Measurements from ENCODE around the gene ITLN2. TPM values are rescaled to one million over a fixed set of nuclear protein-coding genes. Genes with fewer than 3 reads are reported as not detected.

The ITLN2 gene
- polyA plus RNA-seq, 1 of the 3 experiments (the other 2 are of a cell fraction) = not detected

- TF ChIP-seq ELF1 (IDR thresholded peaks at IDR 0.05) (no peak), NRF1 (IDR thresholded peaks at IDR 0.05; ENCODE audit: low read depth, low read length) (no peak), IRF3 (IDR thresholded peaks at IDR 0.05; ENCODE audit: low read depth, low read length) (no peak), MAX (IDR thresholded peaks at IDR 0.05; ENCODE audit: low read depth) (no peak), PBX3 (IDR thresholded peaks at IDR 0.05) (no peak), TCF12 (IDR thresholded peaks at IDR 0.05) (no peak), FOSL2 (IDR thresholded peaks at IDR 0.05; ENCODE audit: borderline replicate concordance, low read depth) (no peak), TAF1 (IDR thresholded peaks at IDR 0.05; ENCODE audit: borderline replicate concordance, low read depth, low read length) (no peak), MXI1 (IDR thresholded peaks at IDR 0.05; ENCODE audit: low read depth, low read length) (no peak), JUND (IDR thresholded peaks at IDR 0.05) (no peak), SMC3 (IDR thresholded peaks at IDR 0.05; ENCODE audit: low read depth, low read length) (no peak)
- Histone ChIP-seq H3K79me2 (ENCODE audit: insufficient read depth) (no peaks in the 10 kb centered on the region), H3K9me3 (no peaks in the 10 kb centered on the region), H3F3A (replicated peaks; ENCODE audit: insufficient read depth) (peaks cover 4% of the 10 kb centered on the region), H3K4me1 (ENCODE audit: control insufficient read depth in 1 of 2, insufficient read depth in 2 of 2, low read depth in 1 of 2, low read length in 1 of 2) (no peaks in the 10 kb centered on the region), H2AFZ (ENCODE audit: low read depth) (no peak overlapping the region), H3K27me3 (ENCODE audit: insufficient read depth) (peaks cover 46% of the 10 kb centered on the region; the same call in 1 of the 2 replicates), H4K20me1 (ENCODE audit: insufficient read depth) (no peaks in the 10 kb centered on the region), H3K27ac (ENCODE audit: low read depth in 2 of 2, low read length in 1 of 2) (no peak overlapping the region), H3K4me3 (ENCODE audit: low read depth in 2 of 2, low read length in 1 of 2) (no peak overlapping the region), H3K4me2 (no peak overlapping the region), H3K36me3 (replicated peaks in 1 of 2; ENCODE audit: control insufficient read depth in 1 of 2, insufficient read depth in 2 of 2, low read length in 1 of 2) (no peaks in the 10 kb centered on the region), H3K9ac (no peak overlapping the region), H3K9me2 (no peaks in the 10 kb centered on the region)
- WGBS (ENCODE audit: low lambda C conversion rate) = 53% methylated on average over 2 of the region's 2 CpGs
- ChIA-PET CTCF (interaction anchor here (1.2 to 1.3 kb wide), 2 partner anchors 15 to 21 kb away, joined by 3 to 5 read pairs; no protein-coding TSS in a partner anchor), POLR2A (no interaction called here)
- DNase-seq = no peak
Observed at GRCh38 chr1:160975026-160975425, 20.4 kb upstream of the ITLN2 start.

GRCh38 chr1:160973491-160973890 is 18.9 kb upstream of the ITLN2 start:
- H3K36me3 ChIP-seq (replicated peaks in 1 of 2; ENCODE audit: control insufficient read depth in 1 of 2, insufficient read depth in 2 of 2, low read length in 1 of 2) = no peaks in the 10 kb centered on the region
- H3K4me1 ChIP-seq (ENCODE audit: control insufficient read depth in 1 of 2, insufficient read depth in 2 of 2, low read depth in 1 of 2, low read length in 1 of 2) = no peaks in the 10 kb centered on the region
- H4K20me1 ChIP-seq (ENCODE audit: insufficient read depth) = no peaks in the 10 kb centered on the region
- no peak overlapping the region for H3K4me3 ChIP-seq (ENCODE audit: low read depth in 2 of 2, low read length in 1 of 2)
- peaks cover 42% of the 10 kb centered on the region; the same call in 1 of the 2 replicates for H3K27me3 ChIP-seq (ENCODE audit: insufficient read depth)
- H3K79me2 ChIP-seq (ENCODE audit: insufficient read depth) = no peaks in the 10 kb centered on the region
- ChIA-PET POLR2A (no interaction called here), CTCF (interaction anchor here (0.6 to 1.1 kb wide), 3 partner anchors 17 to 22 kb away, joined by 3 to 4 read pairs (median 3); partner anchors contain the start of gene ITLN2)
- 24% methylated on average over 4 of the region's 4 CpGs for WGBS (ENCODE audit: low lambda C conversion rate)
- no peaks in the 10 kb centered on the region for H3K9me2 ChIP-seq
- DNase-seq = no peak
- TF ChIP-seq NFIC (IDR thresholded peaks at IDR 0.05; ENCODE audit: borderline replicate concordance) (no peak), REST (IDR thresholded peaks at IDR 0.05; ENCODE audit: low read depth, low read length) (no peak), FOXM1 (IDR thresholded peaks at IDR 0.05; ENCODE audit: low read depth) (no peak), USF2 (IDR thresholded peaks at IDR 0.05; ENCODE audit: borderline replicate concordance, low read depth, low read length) (no peak), MXI1 (IDR thresholded peaks at IDR 0.05; ENCODE audit: low read depth, low read length) (no peak), IRF3 (IDR thresholded peaks at IDR 0.05; ENCODE audit: low read depth, low read length) (no peak)
- no peak overlapping the region for H3K4me2 ChIP-seq
- H2AFZ ChIP-seq (ENCODE audit: low read depth) = no peak overlapping the region
- H3K9ac ChIP-seq = no peak overlapping the region
- H3K27ac ChIP-seq (ENCODE audit: low read depth in 2 of 2, low read length in 1 of 2) = no peak overlapping the region
- no peaks in the 10 kb centered on the region for H3K9me3 ChIP-seq
- no peaks in the 10 kb centered on the region for H3F3A ChIP-seq (replicated peaks; ENCODE audit: insufficient read depth)
